Endothelial cell of umbilical vein (primary cell): ENCODE data around the gene ITPR2. TPM values are rescaled to one million over a fixed set of nuclear protein-coding genes. Genes with fewer than 3 reads are reported as not detected.

Experiments used
- BruUV-seq: library from RNA; stranded (reverse); fragments of 400-500 nt; replicated peaks from 2 replicates; lab custom pipeline; 2021; lab: Mats Ljungman, UMichigan
- CTCF ChIA-PET: fragments of 300-600, 350-600 bp; sonication (Branson Sonifier 250); formaldehyde crosslinking; loops from one replicate; lab custom pipeline; 2021; ENCODE audit warnings: antibody characterized with exemption, inconsistent platforms; lab: Charles Lee
- POLR2A ChIA-PET: fragments of 300-600, 350-600 bp; sonication (Branson Sonifier 250); formaldehyde crosslinking; loops from one replicate; lab custom pipeline; 2021; ENCODE audit warnings: antibody characterized with exemption, inconsistent platforms; lab: Charles Lee
- DNase-seq: peaks from one replicate; pipeline ENCODE4 v3.0.0-alpha.2; 2011; ENCODE audit warnings: low read depth, low spot score
- FAIRE-seq: peaks from 2 replicates; lab custom pipeline; 2011; peaks lifted over from hg19 to GRCh38; lab: Jason Lieb, UNC
- H2AFZ ChIP-seq: 2 replicates; pipeline ENCODE4 v1.6.0; 2012; ENCODE audit warnings: low read depth, low read length, control low read depth, inconsistent platforms
- H3K27ac ChIP-seq: 2 replicates; pipeline ENCODE4 v1.5.1; 2011; ENCODE audit warnings: low read depth, mild to moderate bottlenecking, control low read depth, low read length, moderate library complexity; ENCODE audit not compliant: insufficient read depth
- H3K27me3 ChIP-seq, 2 experiments: 2 replicates each; pipeline versions ENCODE4 v1.6.0 to v1.6.1; 2011; ENCODE audit warnings: low read length in 2 of 2, mixed read lengths in 1 of 2; ENCODE audit not compliant: control insufficient read depth in 2 of 2, insufficient read depth in 2 of 2
- H3K36me3 ChIP-seq, 2 experiments: 2 replicates in 1 of 2; 3 replicates in 1 of 2; pipeline ENCODE4 v1.5.1; 2011; ENCODE audit warnings: low read length in 2 of 2, mild to moderate bottlenecking in 1 of 2, moderate library complexity in 1 of 2; ENCODE audit not compliant: control insufficient read depth in 2 of 2, insufficient read depth in 2 of 2; ENCODE audit errors: extremely low read depth in 1 of 2
- H3K4me1 ChIP-seq: 3 replicates; pipeline ENCODE4 v1.5.1; 2011; ENCODE audit warnings: mild to moderate bottlenecking, low read length; ENCODE audit not compliant: control insufficient read depth, insufficient read depth; ENCODE audit errors: extremely low read depth
- H3K4me2 ChIP-seq: 2 replicates; pipeline ENCODE4 v1.6.1; 2011; ENCODE audit warnings: low read length, control low read depth, mixed read lengths; ENCODE audit not compliant: insufficient read depth
- H3K4me3 ChIP-seq, 3 experiments: fragments of 200-600 bp in 1 of 3; sonication (generic), shearing (Covaris generic) in 1 of 3; replicated peaks in 1 of 3; 2 replicates each; pipeline ENCODE4 v1.5.1; 2011 to 2016; ENCODE audit warnings: control low read depth in 3 of 3, low read length in 3 of 3, mild to moderate bottlenecking in 2 of 3, inconsistent platforms in 1 of 3, low read depth in 1 of 3, moderate library complexity in 1 of 3; ENCODE audit not compliant: insufficient read depth in 1 of 3
- H3K79me2 ChIP-seq: 2 replicates; pipeline ENCODE4 v1.6.0; 2012; ENCODE audit warnings: low read length, inconsistent platforms; ENCODE audit not compliant: control insufficient read depth, insufficient read depth
- H3K9ac ChIP-seq: replicated peaks from 2 replicates; pipeline ENCODE3; 2011; ENCODE audit warnings: low read length, control low read depth; ENCODE audit not compliant: insufficient read depth; ENCODE audit errors: extremely low read depth
- H3K9me1 ChIP-seq: replicated peaks from 3 replicates; pipeline ENCODE4 v1.6.0; 2011; ENCODE audit warnings: mild to moderate bottlenecking, low read length; ENCODE audit not compliant: control insufficient read depth, insufficient read depth; ENCODE audit errors: extremely low read depth
- H3K9me3 ChIP-seq: replicated peaks from 2 replicates; pipeline ENCODE4 v1.5.1; 2012; ENCODE audit warnings: low read length, inconsistent platforms; ENCODE audit not compliant: control insufficient read depth, insufficient read depth
- H4K20me1 ChIP-seq: replicated peaks from 2 replicates; pipeline ENCODE3; 2011; ENCODE audit warnings: mild to moderate bottlenecking, low read length; ENCODE audit not compliant: control insufficient read depth, insufficient read depth; ENCODE audit errors: extremely low read depth
- CTCF ChIP-seq, 2 donors: IDR thresholded peaks; 1 replicate in 1 of 2; 2 replicates in 1 of 2; pipeline ENCODE4 v1.5.1; 2011; ENCODE audit warnings: low read length in 2 of 2, mild to moderate bottlenecking in 2 of 2, moderate library complexity in 2 of 2, control low read depth in 1 of 2, inconsistent platforms in 1 of 2, low read depth in 1 of 2; ENCODE audit not compliant: insufficient read depth in 1 of 2; ENCODE audit errors: extremely low read depth in 1 of 2
- EZH2 ChIP-seq: IDR thresholded peaks from 2 replicates; pipeline ENCODE4 v1.6.1; 2012; ENCODE audit warnings: borderline replicate concordance, low read depth, mild to moderate bottlenecking, moderate library complexity, low read length, inconsistent platforms; ENCODE audit not compliant: severe bottlenecking
- FOS ChIP-seq: IDR thresholded peaks from 2 replicates; pipeline ENCODE4 v1.6.1; 2011; ENCODE audit warnings: mild to moderate bottlenecking, low read length, moderate library complexity, borderline replicate concordance; ENCODE audit not compliant: insufficient read depth
- GATA2 ChIP-seq: IDR thresholded peaks from 2 replicates; pipeline ENCODE4 v1.7.0; 2011; ENCODE audit warnings: low read depth, mild to moderate bottlenecking, moderate library complexity, mixed read lengths, low read length; ENCODE audit not compliant: insufficient read length, insufficient read depth
- JUN ChIP-seq: IDR thresholded peaks from 2 replicates; pipeline ENCODE4 v1.6.1; 2011; ENCODE audit warnings: borderline replicate concordance, low read depth; ENCODE audit not compliant: insufficient read length, insufficient read depth
- MAX ChIP-seq: IDR thresholded peaks from 2 replicates; pipeline ENCODE4 v1.6.1; 2011; ENCODE audit not compliant: insufficient read depth, insufficient read length
- MYC ChIP-seq: IDR thresholded peaks from one replicate; pipeline ENCODE4 v1.6.1; 2011; ENCODE audit warnings: mild to moderate bottlenecking, low read depth, low read length
- POLR2A ChIP-seq: IDR thresholded peaks from 2 replicates; pipeline ENCODE4 v1.6.1; 2012; ENCODE audit warnings: low read depth, mild to moderate bottlenecking, control low read depth, low read length
- POLR2AphosphoS5 ChIP-seq: IDR thresholded peaks from 2 replicates; pipeline ENCODE4 v1.6.1; 2012; ENCODE audit warnings: low read depth, mild to moderate bottlenecking, control low read depth, low read length, moderate library complexity; ENCODE audit not compliant: insufficient read depth
- dilution Hi-C: fragments of 300-500 bp; cut with MboI; formaldehyde crosslinking; loops from one replicate; pipeline ENCODE4 v1.15.0; 2019; ENCODE audit warnings: low sequenced_read_pairs; ENCODE audit not compliant: extremely low pct_ligation_motif_present
- intact Hi-C: fragments of 100-400 bp; cut with micrococcal nuclease; formaldehyde crosslinking; loops from one replicate; pipeline ENCODE4 v1.10.0; 2022
- polyA plus RNA-seq, 4 experiments: library from polyadenylated mRNA; depleted of rRNA in 3 of 4; stranded (reverse) in 3 of 4; unstranded in 1 of 4; fragments of >200 nt; gene quantifications; 2 replicates each; pipeline versions ENCODE4 v1.2.1 to v1.2.3, GENCODE V29; 2011 to 2012; ENCODE audit warnings: missing spikeins in 1 of 4
- total RNA-seq: library from RNA; stranded (reverse); gene quantifications from 2 replicates; pipeline ENCODE4 v1.2.3, GENCODE V29; 2021

Gene ITPR2
- total and polyA plus RNA-seq, 2 donors (not counting 3 experiments of a cell fraction or from before 2014, with no cell fraction given) = 16.2 to 86.8 TPM

GRCh38 chr12:26848156-26848825 lies 15.3 kb upstream of the ITPR2 start:
- no peak for FAIRE-seq
- POLR2A ChIA-PET = no interaction called here
- CTCF ChIA-PET = interaction anchor here (0.8 to 5.0 kb wide), 4 partner anchors 37 to 147 kb away, joined by 3 to 57 read pairs (median 8); no protein-coding TSS in a partner anchor
- H3K4me1 ChIP-seq = peaks cover 22% of the 10 kb centered on the region
- TF ChIP-seq GATA2 = no peak
- TF ChIP-seq JUN = no peak
- no peak for TF ChIP-seq POLR2AphosphoS5
- no peak for TF ChIP-seq POLR2A
- TF ChIP-seq MYC = no peak
- TF ChIP-seq CTCF (IDR thresholded peaks at IDR 0.05; ENCODE audit: extremely low read depth in 1 of 2, insufficient read depth in 1 of 2, low read depth in 1 of 2, low read length in 2 of 2) = no peak
- TF ChIP-seq EZH2 = no peak
- TF ChIP-seq FOS = no peak
- no peak for TF ChIP-seq MAX
- H3K27me3 ChIP-seq = no peaks in the 10 kb centered on the region
- H2AFZ ChIP-seq = no peak overlapping the region
- dilution Hi-C loops = no loop called here
- no peak overlapping the region for H3K27ac ChIP-seq
- no TSS peak for BruUV-seq
- no peak overlapping the region for H3K4me2 ChIP-seq
- no peak overlapping the region for H3K9ac ChIP-seq
- H3K9me3 ChIP-seq = no peaks in the 10 kb centered on the region
- intact Hi-C loops = loop anchor here (10.0 kb wide), 1 partner anchor 213 kb away; no protein-coding TSS in a partner anchor
- H3K36me3 ChIP-seq = no peaks in the 10 kb centered on the region
- no peak overlapping the region for H3K4me3 ChIP-seq
- H3K79me2 ChIP-seq = no peaks in the 10 kb centered on the region
- no peak for DNase-seq
- H4K20me1 ChIP-seq = no peaks in the 10 kb centered on the region
- no peaks in the 10 kb centered on the region for H3K9me1 ChIP-seq
